Muscle of leg (tissue), 11 donors: ENCODE measurements around the gene PITPNC1. TPM values are rescaled to one million over a fixed set of nuclear protein-coding genes. Genes with fewer than 3 reads are reported as not detected.

Experiments
- DNase-seq: peaks from one replicate; pipeline ENCODE4 v3.0.0; 2013
- H3K27ac ChIP-seq: one replicate; pipeline ENCODE4 v1.5.1; 2013; ENCODE audit warnings: mild to moderate bottlenecking, low read length, control low read depth
- H3K27me3 ChIP-seq: one replicate; pipeline ENCODE4 v1.6.1; 2013; ENCODE audit warnings: low read length; ENCODE audit not compliant: control insufficient read depth, insufficient read depth
- H3K36me3 ChIP-seq: one replicate; pipeline ENCODE4 v1.6.1; 2013; ENCODE audit warnings: low read length; ENCODE audit not compliant: control insufficient read depth, insufficient read depth
- H3K4me1 ChIP-seq: one replicate; pipeline ENCODE4 v1.6.1; 2013; ENCODE audit warnings: low read length; ENCODE audit not compliant: control insufficient read depth, insufficient read depth
- H3K4me3 ChIP-seq: one replicate; pipeline ENCODE4 v1.5.1; 2013; ENCODE audit warnings: low read length, control low read depth
- H3K9me3 ChIP-seq: replicated peaks from 2 replicates; pipeline ENCODE4 v1.6.1; 2013; ENCODE audit warnings: low read depth, low read length; ENCODE audit not compliant: control insufficient read depth
- WGBS: methylation state at CpG from one replicate; pipeline ENCODE4 v1.1.5; 2013; ENCODE audit warnings: missing lambda C conversion rate; ENCODE audit not compliant: insufficient coverage; 5-methylcytosine and 5-hydroxymethylcytosine counted together
- polyA plus RNA-seq, 8 donors: library from polyadenylated mRNA; unstranded; fragments of 120-200 nt; gene quantifications; one replicate each; pipeline versions ENCODE4 v1.2.1 to v1.2.3, GENCODE V29; 2013; ENCODE audit warnings: inconsistent platforms in 1 of 8, low replicate concordance in 1 of 8; ENCODE audit not compliant: insufficient read length in 8 of 8, insufficient read depth in 1 of 8
- total RNA-seq: library from RNA; stranded (reverse); fragments of 120-200 nt; gene quantifications from one replicate; pipeline ENCODE4 v1.2.4, GENCODE V29; 2013

PITPNC1 gene
- total and polyA plus RNA-seq, 9 donors = 8.6 to 11.9 (median 10.0) TPM

GRCh38 chr17:67662712-67663111 is 285.6 kb downstream of the PITPNC1 start:
- Histone ChIP-seq H3K36me3 (no peaks in the 10 kb centered on the region), H3K9me3 (peaks cover 8% of the 10 kb centered on the region), H3K27me3 (no peaks in the 10 kb centered on the region), H3K27ac (no peak overlapping the region), H3K4me3 (no peak overlapping the region), H3K4me1 (no peaks in the 10 kb centered on the region)
- DNase-seq = no peak

DNA sequence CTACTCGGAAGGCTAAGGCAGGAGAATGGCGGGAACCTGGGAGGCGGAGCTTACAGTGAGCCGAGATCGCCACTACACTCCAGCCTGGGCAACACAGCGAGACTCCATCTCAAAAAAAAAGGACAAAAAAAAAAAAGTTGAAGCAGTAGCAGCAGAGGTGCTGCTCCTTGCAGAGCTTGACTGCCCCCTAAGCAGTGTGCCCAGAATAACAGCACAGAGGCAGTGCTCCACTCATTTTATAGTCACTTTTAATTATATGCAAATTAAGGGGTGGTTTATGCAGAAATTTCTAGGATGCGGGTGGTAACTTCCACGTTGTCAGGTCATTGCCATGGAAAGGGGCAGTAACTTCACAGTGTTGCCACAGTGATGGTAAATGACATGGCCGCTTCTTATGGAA is 286.4 kb downstream of the PITPNC1 start:
- no peak overlapping the region for H3K27ac ChIP-seq
- peaks cover 8% of the 10 kb centered on the region for H3K9me3 ChIP-seq
- 95% methylated on average over 8 of the region's 9 CpGs for WGBS
- no peak for DNase-seq
- no peaks in the 10 kb centered on the region for H3K27me3 ChIP-seq
- no peaks in the 10 kb centered on the region for H3K36me3 ChIP-seq
- H3K4me1 ChIP-seq = no peaks in the 10 kb centered on the region
- H3K4me3 ChIP-seq = no peak overlapping the region

GRCh38 chr17:67666028-67666427 is 288.9 kb downstream of the PITPNC1 start:
- 91% methylated on average over 2 of the region's 4 CpGs for WGBS
- no peak overlapping the region for H3K27ac ChIP-seq
- H3K4me1 ChIP-seq = no peaks in the 10 kb centered on the region
- H3K4me3 ChIP-seq = no peak overlapping the region
- H3K36me3 ChIP-seq = peaks cover 3% of the 10 kb centered on the region
- H3K27me3 ChIP-seq = no peaks in the 10 kb centered on the region
- peaks cover 6% of the 10 kb centered on the region for H3K9me3 ChIP-seq
- no peak for DNase-seq

DNA sequence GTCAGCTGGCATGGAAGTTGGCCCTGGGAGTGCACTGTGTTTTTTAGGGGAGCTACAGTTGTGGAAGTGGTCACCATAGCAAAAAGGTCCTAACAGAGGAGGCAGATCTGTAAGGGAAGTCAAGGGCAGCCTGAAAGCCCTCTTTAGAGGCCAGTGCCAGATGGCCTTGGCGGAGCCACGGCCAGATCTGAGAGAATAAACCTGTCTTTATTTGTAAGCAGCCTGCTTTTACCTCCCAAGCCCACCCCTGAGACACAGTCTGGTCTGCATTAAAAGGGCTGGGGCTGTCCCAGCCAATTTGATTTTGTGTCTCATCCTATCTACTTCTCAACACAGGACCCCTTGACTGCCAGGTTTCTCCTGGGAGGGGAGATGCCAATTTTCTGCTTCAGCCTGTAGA is 289.6 kb downstream of the PITPNC1 start:
- H3K4me1 ChIP-seq = no peaks in the 10 kb centered on the region
- 65% methylated on average over 2 of the region's 2 CpGs for WGBS
- peaks cover 6% of the 10 kb centered on the region for H3K9me3 ChIP-seq
- H3K4me3 ChIP-seq = no peak overlapping the region
- no peak for DNase-seq
- no peaks in the 10 kb centered on the region for H3K27me3 ChIP-seq
- no peak overlapping the region for H3K27ac ChIP-seq
- H3K36me3 ChIP-seq = peaks cover 6% of the 10 kb centered on the region

- peaks cover 6% of the 10 kb centered on the region for H3K36me3 ChIP-seq
- no peak overlapping the region for H3K4me3 ChIP-seq
- H3K27me3 ChIP-seq = no peaks in the 10 kb centered on the region
- no peaks in the 10 kb centered on the region for H3K4me1 ChIP-seq
- H3K27ac ChIP-seq = no peak overlapping the region
- DNase-seq = no peak
- H3K9me3 ChIP-seq = peaks cover 3% of the 10 kb centered on the region
- WGBS = 18% methylated on average over 2 of the region's 3 CpGs
These were observed 294.4 kb downstream of the PITPNC1 start for GRCh38 chr17:67671493-67671892.

- Histone ChIP-seq H3K9me3 (peaks cover 3% of the 10 kb centered on the region), H3K36me3 (peaks cover 6% of the 10 kb centered on the region), H3K27me3 (no peaks in the 10 kb centered on the region), H3K4me3 (no peak overlapping the region), H3K27ac (no peak overlapping the region), H3K4me1 (no peaks in the 10 kb centered on the region)
- DNase-seq = no peak
- no CpG with 5 or more reads among the region's 10 CpGs for WGBS
These were observed 295.7 kb downstream of the PITPNC1 start for GRCh38 chr17:67672592-67673335.

DNA sequence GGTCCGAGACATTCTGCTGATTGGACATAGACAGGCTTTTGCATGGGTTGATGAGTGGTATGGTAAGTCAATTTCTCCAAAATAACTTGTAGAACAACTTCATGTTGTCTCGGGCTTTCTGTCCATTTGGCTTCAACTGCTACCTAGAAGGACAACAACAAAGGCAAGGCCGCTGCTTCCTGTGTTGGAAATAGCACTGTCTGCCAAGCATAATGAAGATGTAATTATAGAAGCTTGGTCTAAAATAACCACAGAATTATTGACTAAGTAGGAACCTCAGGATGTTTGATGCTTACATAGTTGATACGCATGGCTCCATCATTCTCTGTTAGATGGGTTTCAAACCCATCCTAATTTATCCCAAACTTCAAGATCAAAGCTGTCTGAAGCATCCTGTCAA is 298.4 kb downstream of the PITPNC1 start:
- H3K27ac ChIP-seq = no peak overlapping the region
- H3K4me1 ChIP-seq = no peaks in the 10 kb centered on the region
- no peaks in the 10 kb centered on the region for H3K27me3 ChIP-seq
- H3K9me3 ChIP-seq = no peaks in the 10 kb centered on the region
- no peak for DNase-seq
- WGBS = no CpG with 5 or more reads among the region's 4 CpGs
- no peak overlapping the region for H3K4me3 ChIP-seq
- H3K36me3 ChIP-seq = peaks cover 3% of the 10 kb centered on the region

GRCh38 chr17:67676305-67676704 is 299.2 kb downstream of the PITPNC1 start:
- Histone ChIP-seq H3K36me3 (peaks cover 3% of the 10 kb centered on the region), H3K27me3 (no peaks in the 10 kb centered on the region), H3K27ac (no peak overlapping the region), H3K4me3 (no peak overlapping the region), H3K9me3 (no peaks in the 10 kb centered on the region), H3K4me1 (no peaks in the 10 kb centered on the region)
- DNase-seq = no peak
- WGBS = no CpG with 5 or more reads among the region's 4 CpGs

- no peaks in the 10 kb centered on the region for H3K9me3 ChIP-seq
- H3K4me1 ChIP-seq = no peaks in the 10 kb centered on the region
- H3K27ac ChIP-seq = no peak overlapping the region
- DNase-seq = no peak
- 100% methylated on average over 2 of the region's 2 CpGs for WGBS
- no peak overlapping the region for H3K4me3 ChIP-seq
- H3K27me3 ChIP-seq = no peaks in the 10 kb centered on the region
- H3K36me3 ChIP-seq = no peaks in the 10 kb centered on the region
These were observed 301.3 kb downstream of the PITPNC1 start for GRCh38 chr17:67678414-67678813.

DNA sequence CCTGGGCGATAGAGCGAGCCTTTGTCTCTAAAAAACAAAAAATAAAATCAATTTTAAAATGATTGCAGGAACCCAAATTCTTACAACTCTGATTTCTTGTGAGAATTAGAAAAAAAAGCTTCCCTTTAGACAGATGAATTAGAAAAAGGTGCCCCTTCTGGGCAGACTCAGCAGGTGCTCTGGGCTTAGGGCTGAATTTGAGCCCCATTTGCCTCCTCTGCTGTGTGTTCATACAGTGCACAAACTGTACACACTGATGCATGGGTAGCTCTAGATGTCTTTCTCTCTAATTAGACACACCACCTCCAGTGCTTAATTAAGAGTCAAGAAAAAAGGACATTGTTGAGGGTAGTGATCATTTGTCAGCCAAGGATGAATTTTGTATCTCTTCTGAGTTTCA is 302.1 kb downstream of the PITPNC1 start:
- H3K4me3 ChIP-seq = no peak overlapping the region
- H3K27me3 ChIP-seq = no peaks in the 10 kb centered on the region
- WGBS = no CpG with 5 or more reads among the region's 2 CpGs
- H3K27ac ChIP-seq = no peak overlapping the region
- no peak for DNase-seq
- H3K4me1 ChIP-seq = no peaks in the 10 kb centered on the region
- H3K36me3 ChIP-seq = no peaks in the 10 kb centered on the region
- no peaks in the 10 kb centered on the region for H3K9me3 ChIP-seq

GRCh38 chr17:67679721-67680120 is 302.6 kb downstream of the PITPNC1 start:
- Histone ChIP-seq H3K4me3 (no peak overlapping the region), H3K4me1 (no peaks in the 10 kb centered on the region), H3K9me3 (no peaks in the 10 kb centered on the region), H3K27ac (no peak overlapping the region), H3K27me3 (no peaks in the 10 kb centered on the region), H3K36me3 (no peaks in the 10 kb centered on the region)
- DNase-seq = no peak
- WGBS = 90% methylated on average over 6 of the region's 6 CpGs
